RWPE2 (cell line): ENCODE results near the gene RNF19B.

Experiments used
- ATAC-seq: fragments of 200-7000 bp; cut with Tn5 transposase; 3 replicates; pipeline ENCODE4 v1.9.1; 2021; ENCODE audit warnings: low read depth
- DNase-seq: peaks from one replicate; pipeline ENCODE4 v3.0.0-alpha.2; 2020; ENCODE audit warnings: low spot score
- H3K27ac ChIP-seq: fragments of 450-650 bp; 2 replicates; pipeline ENCODE4 v1.5.1; 2017; ENCODE audit warnings: mild to moderate bottlenecking; ENCODE audit not compliant: poor library complexity, severe bottlenecking
- H3K27me3 ChIP-seq: fragments of 250-450 bp; sonication (Bioruptor Pico); 2 replicates; pipeline ENCODE4 v1.5.1; 2021; ENCODE audit warnings: mild to moderate bottlenecking, moderate library complexity; ENCODE audit not compliant: insufficient read depth, poor library complexity, severe bottlenecking
- H3K36me3 ChIP-seq: fragments of 250-450 bp; sonication (Bioruptor Pico); 2 replicates; pipeline ENCODE4 v1.5.1; 2020; ENCODE audit warnings: low read depth, mild to moderate bottlenecking, moderate library complexity
- H3K4me1 ChIP-seq: fragments of 250-450 bp; sonication (Bioruptor Pico); 2 replicates; pipeline ENCODE4 v1.5.1; 2021; ENCODE audit warnings: mild to moderate bottlenecking, moderate library complexity; ENCODE audit not compliant: insufficient read depth, poor library complexity, severe bottlenecking
- H3K4me3 ChIP-seq: fragments of 250-450 bp; sonication (Bioruptor Pico); 2 replicates; pipeline ENCODE4 v1.5.1; 2021; ENCODE audit warnings: mild to moderate bottlenecking, moderate library complexity; ENCODE audit not compliant: severe bottlenecking
- H3K9me3 ChIP-seq: fragments of 250-450 bp; sonication (Bioruptor Pico); 2 replicates; pipeline ENCODE4 v1.5.1; 2021; ENCODE audit warnings: mild to moderate bottlenecking, moderate library complexity; ENCODE audit not compliant: severe bottlenecking
- CTCF ChIP-seq: fragments of 450-650 bp; IDR thresholded peaks from one replicate; pipeline ENCODE4 v1.5.1; 2017; ENCODE audit warnings: mild to moderate bottlenecking, moderate library complexity; ENCODE audit not compliant: poor library complexity, severe bottlenecking

Gene RNF19B

GRCh38 chr1:32925403-32926162 lies 39.0 kb downstream of the RNF19B start:
- no peaks in the 10 kb centered on the region for H3K4me1 ChIP-seq
- no peaks in the 10 kb centered on the region for H3K9me3 ChIP-seq
- H3K27me3 ChIP-seq = no peaks in the 10 kb centered on the region
- ATAC-seq = no peak
- DNase-seq = no peak
- no peak overlapping the region for H3K27ac ChIP-seq
- no peak for TF ChIP-seq CTCF
- no peak overlapping the region for H3K4me3 ChIP-seq
- H3K36me3 ChIP-seq = no peaks in the 10 kb centered on the region

GRCh38 chr1:32924881-32925344 lies 39.7 kb downstream of the RNF19B start:
- no peak overlapping the region for H3K27ac ChIP-seq
- no peak for TF ChIP-seq CTCF
- H3K4me1 ChIP-seq = no peaks in the 10 kb centered on the region
- DNase-seq (no peak), ATAC-seq (no peak)
- H3K9me3 ChIP-seq = no peaks in the 10 kb centered on the region
- no peaks in the 10 kb centered on the region for H3K36me3 ChIP-seq
- H3K27me3 ChIP-seq = no peaks in the 10 kb centered on the region
- H3K4me3 ChIP-seq = no peak overlapping the region

GRCh38 chr1:32920833-32921232 lies 43.8 kb downstream of the RNF19B start:
- TF ChIP-seq CTCF = no peak
- Histone ChIP-seq H3K36me3 (no peaks in the 10 kb centered on the region), H3K9me3 (no peaks in the 10 kb centered on the region), H3K27ac (no peak overlapping the region), H3K4me1 (no peaks in the 10 kb centered on the region), H3K4me3 (no peak overlapping the region), H3K27me3 (no peaks in the 10 kb centered on the region)
- no peak for DNase-seq
- no peak for ATAC-seq

- no peaks in the 10 kb centered on the region for H3K36me3 ChIP-seq
- DNase-seq = no peak
- H3K9me3 ChIP-seq = no peaks in the 10 kb centered on the region
- H3K27me3 ChIP-seq = no peaks in the 10 kb centered on the region
- ATAC-seq = peak; percentile 38; the same call in 1 of the 3 replicates
- no peaks in the 10 kb centered on the region for H3K4me1 ChIP-seq
- no peak overlapping the region for H3K4me3 ChIP-seq
- no peak for TF ChIP-seq CTCF
- no peak overlapping the region for H3K27ac ChIP-seq
These were observed 44.5 kb downstream of the RNF19B start for GRCh38 chr1:32919811-32920733.
